BJ (cell line): ENCODE data around the gene AGBL4. TPM values are rescaled to one million over a fixed set of nuclear protein-coding genes. Genes with fewer than 3 reads are reported as not detected.

Experiments
- CTCF ChIA-PET: fragments of 350-600 bp; formaldehyde crosslinking; extraction: SDS; loops from one replicate; lab custom pipeline; 2021; ENCODE audit warnings: antibody characterized with exemption, inconsistent platforms; lab: Yijun Ruan, JAX
- POLR2A ChIA-PET: fragments of 300-600 bp; sonication (Branson Sonifier 250); formaldehyde crosslinking; extraction: SDS; loops from one replicate; lab custom pipeline; 2021; ENCODE audit warnings: antibody characterized with exemption; lab: Charles Lee
- DNase-seq: peaks from one replicate; pipeline ENCODE4 v3.0.0-alpha.2; 2011; ENCODE audit warnings: low read depth
- H3K27me3 ChIP-seq: 2 replicates; pipeline ENCODE4 v1.6.0; 2011; ENCODE audit warnings: low read length; ENCODE audit not compliant: control insufficient read depth, insufficient read depth
- H3K36me3 ChIP-seq: 2 replicates; pipeline ENCODE4 v1.5.1; 2011; ENCODE audit warnings: low read length; ENCODE audit not compliant: control insufficient read depth, insufficient read depth
- H3K4me3 ChIP-seq: 2 replicates; pipeline ENCODE4 v1.5.1; 2011; ENCODE audit warnings: low read depth, mild to moderate bottlenecking, control low read depth, low read length
- polyA plus RNA-seq: library from polyadenylated mRNA; depleted of rRNA; stranded (reverse); fragments of >200 nt; gene quantifications from 2 replicates; pipeline ENCODE4 v1.2.3, GENCODE V29; 2011
- TF ChIP-seq, protein P1 (sequence below): IDR thresholded peaks from 2 replicates; pipeline ENCODE4 v1.5.1; 2011; ENCODE audit warnings: low read depth, mild to moderate bottlenecking, control low read depth, inconsistent platforms, low read length, moderate library complexity; ENCODE audit not compliant: insufficient read depth

The AGBL4 gene
- polyA plus RNA-seq, 1 experiment: not detected

DNA sequence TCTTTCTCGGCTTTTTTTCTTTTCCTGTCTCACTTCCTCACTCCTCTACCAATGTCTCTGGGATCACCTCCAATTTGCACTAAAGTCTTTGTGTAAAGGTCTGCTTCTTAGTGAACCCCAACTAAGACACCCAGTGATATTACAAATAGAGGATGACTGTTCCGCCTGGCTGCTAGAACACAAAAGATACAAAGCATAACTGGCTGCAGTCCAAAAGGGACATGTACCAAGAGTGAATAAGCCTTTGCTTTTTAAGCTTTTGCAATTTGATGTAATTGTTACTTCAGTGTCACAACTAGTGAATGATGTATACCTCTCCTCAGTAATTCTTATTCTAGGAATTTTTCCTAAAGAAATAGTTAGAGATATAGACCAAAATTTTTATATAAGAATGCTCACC lies 1164.3 kb downstream of the AGBL4 start:
- ChIA-PET CTCF (no interaction called here), POLR2A (no interaction called here)
- no peaks in the 10 kb centered on the region for H3K36me3 ChIP-seq
- DNase-seq: no peak
- H3K4me3 ChIP-seq: no peak overlapping the region
- TF ChIP-seq, protein P1, sequence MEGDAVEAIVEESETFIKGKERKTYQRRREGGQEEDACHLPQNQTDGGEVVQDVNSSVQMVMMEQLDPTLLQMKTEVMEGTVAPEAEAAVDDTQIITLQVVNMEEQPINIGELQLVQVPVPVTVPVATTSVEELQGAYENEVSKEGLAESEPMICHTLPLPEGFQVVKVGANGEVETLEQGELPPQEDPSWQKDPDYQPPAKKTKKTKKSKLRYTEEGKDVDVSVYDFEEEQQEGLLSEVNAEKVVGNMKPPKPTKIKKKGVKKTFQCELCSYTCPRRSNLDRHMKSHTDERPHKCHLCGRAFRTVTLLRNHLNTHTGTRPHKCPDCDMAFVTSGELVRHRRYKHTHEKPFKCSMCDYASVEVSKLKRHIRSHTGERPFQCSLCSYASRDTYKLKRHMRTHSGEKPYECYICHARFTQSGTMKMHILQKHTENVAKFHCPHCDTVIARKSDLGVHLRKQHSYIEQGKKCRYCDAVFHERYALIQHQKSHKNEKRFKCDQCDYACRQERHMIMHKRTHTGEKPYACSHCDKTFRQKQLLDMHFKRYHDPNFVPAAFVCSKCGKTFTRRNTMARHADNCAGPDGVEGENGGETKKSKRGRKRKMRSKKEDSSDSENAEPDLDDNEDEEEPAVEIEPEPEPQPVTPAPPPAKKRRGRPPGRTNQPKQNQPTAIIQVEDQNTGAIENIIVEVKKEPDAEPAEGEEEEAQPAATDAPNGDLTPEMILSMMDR: no peak
- H3K27me3 ChIP-seq: no peaks in the 10 kb centered on the region

DNA sequence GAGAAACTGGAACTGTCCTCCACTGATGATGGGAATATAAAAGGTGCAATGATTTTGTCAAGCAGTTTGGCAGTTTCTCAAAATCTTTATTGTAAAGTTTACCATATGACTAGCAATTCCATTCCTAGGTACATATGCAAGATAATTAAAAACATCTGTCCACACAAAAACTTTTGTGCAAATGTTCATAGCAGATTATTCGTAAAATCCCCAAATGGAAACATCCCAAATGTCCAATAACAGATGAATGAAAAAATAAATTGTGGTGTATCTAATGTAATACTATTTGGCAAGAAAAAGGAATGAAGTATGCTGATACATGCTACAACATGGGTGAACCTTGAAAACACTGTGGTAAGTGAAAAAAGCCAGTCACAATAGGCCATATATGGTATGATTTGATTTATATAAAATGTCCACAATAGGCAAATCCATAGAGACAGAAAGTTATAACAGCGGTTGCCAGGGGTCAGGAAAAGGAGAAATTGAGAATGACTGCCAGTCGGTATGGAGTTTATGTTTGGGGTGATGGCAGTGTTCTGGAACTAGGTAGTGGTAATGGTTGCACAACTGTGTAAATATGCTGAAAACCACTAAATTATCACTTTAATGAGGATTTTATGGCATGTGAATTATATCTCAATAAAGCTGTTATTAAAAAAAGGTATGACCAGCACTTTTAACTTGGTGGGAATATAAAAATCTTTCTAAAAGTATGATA lies 1165.4 kb downstream of the AGBL4 start:
- CTCF ChIA-PET: no interaction called here
- no peak for DNase-seq
- no peaks in the 10 kb centered on the region for H3K36me3 ChIP-seq

DNA sequence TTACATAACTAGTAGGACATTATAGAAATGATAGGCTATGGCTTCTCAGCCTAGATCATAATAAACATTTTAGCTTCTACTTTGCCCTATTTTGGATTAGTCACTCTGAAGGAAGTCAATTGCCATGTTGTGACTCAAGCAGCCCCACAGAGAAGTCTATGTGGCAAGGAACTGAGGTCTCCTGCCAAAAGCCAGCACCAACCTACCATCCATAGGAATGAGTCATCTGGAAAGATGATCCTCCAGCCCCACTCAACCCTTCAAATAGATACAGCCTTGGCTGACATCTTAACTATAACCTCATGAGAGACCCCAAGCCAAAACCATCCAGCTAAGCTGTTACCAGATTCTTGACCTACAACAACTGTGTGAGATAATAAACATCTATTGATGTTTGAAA lies 1170.7 kb downstream of the AGBL4 start:
- Histone ChIP-seq H3K36me3 (no peaks in the 10 kb centered on the region), H3K4me3 (no peak overlapping the region), H3K27me3 (no peaks in the 10 kb centered on the region)
- ChIA-PET POLR2A (no interaction called here), CTCF (no interaction called here)
- peak; percentile 36 for DNase-seq
- TF ChIP-seq, protein P1: no peak

More for the DNA sequence above, 1165.4 kb downstream of the AGBL4 start:
- POLR2A ChIA-PET: no interaction called here
- TF ChIP-seq, protein P1: no peak
- no peaks in the 10 kb centered on the region for H3K27me3 ChIP-seq
- H3K4me3 ChIP-seq: no peak overlapping the region

DNA sequence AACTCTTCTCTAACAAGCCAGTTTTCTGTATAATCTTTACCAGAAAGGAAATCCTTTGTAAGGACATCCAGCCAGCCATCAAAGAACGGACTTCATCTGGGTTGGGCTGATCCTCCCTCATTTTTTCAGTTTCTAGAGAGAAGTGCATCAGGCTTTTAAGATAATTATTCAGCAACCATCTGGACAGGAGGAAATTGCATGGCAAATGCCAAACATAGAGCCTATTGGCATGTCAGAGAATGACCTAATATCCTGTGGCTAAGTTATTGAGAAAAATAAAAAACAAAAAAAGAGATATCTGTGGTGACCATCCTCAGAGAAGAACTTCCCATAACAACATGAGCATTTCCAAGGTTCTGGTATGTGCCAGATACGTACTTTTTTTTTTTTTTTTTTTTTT lies 1172.1 kb downstream of the AGBL4 start:
- ChIA-PET POLR2A (interaction anchor here (0.6 kb wide), 1 partner anchor 446 kb away, joined by 4 read pairs; no protein-coding TSS in a partner anchor), CTCF (interaction anchor here (0.9 kb wide), 1 partner anchor 35 kb away, joined by 3 read pairs; no protein-coding TSS in a partner anchor)
- TF ChIP-seq, protein P1: no peak
- no peak overlapping the region for H3K4me3 ChIP-seq
- H3K36me3 ChIP-seq: no peaks in the 10 kb centered on the region
- peak; percentile 7 for DNase-seq
- no peaks in the 10 kb centered on the region for H3K27me3 ChIP-seq

DNA sequence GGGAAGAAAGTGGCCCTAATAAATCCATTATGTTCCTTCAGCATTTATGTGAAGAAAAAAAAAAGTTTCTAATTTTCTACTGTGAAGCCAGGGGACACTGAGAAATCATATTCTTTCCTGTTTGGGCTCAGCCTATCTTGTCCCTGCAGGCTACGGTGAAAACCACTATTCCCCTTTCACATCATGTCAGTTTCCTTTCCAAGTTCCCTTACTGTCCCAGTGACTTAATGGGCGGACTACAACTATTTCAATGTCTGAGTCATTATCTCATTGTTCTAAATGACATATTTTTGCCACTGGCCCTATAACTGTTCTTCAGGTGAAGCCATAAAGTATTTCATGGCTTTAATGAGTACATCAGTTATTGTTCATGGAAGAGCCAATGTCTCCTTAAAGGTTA lies 1175.7 kb downstream of the AGBL4 start:
- TF ChIP-seq, protein P1: no peak
- DNase-seq: no peak
- CTCF ChIA-PET: no interaction called here
- no peaks in the 10 kb centered on the region for H3K27me3 ChIP-seq
- POLR2A ChIA-PET: no interaction called here
- H3K36me3 ChIP-seq: no peaks in the 10 kb centered on the region
- H3K4me3 ChIP-seq: no peak overlapping the region
